ENCODE results near the gene EIF5.
"Not testable (repeated sequence)": the region's sequence is repeated elsewhere in the genome, so short reads cannot be mapped to it uniquely, and the experiment has no call there.

The EIF5 gene

GRCh38 chr14:103354141-103354540 lies 20.1 kb downstream of the EIF5 start:
- H3K4me3 ChIP-seq (ENCODE audit: low read depth, low read length) = no peak overlapping the region
- TF ChIP-seq, protein P1, sequence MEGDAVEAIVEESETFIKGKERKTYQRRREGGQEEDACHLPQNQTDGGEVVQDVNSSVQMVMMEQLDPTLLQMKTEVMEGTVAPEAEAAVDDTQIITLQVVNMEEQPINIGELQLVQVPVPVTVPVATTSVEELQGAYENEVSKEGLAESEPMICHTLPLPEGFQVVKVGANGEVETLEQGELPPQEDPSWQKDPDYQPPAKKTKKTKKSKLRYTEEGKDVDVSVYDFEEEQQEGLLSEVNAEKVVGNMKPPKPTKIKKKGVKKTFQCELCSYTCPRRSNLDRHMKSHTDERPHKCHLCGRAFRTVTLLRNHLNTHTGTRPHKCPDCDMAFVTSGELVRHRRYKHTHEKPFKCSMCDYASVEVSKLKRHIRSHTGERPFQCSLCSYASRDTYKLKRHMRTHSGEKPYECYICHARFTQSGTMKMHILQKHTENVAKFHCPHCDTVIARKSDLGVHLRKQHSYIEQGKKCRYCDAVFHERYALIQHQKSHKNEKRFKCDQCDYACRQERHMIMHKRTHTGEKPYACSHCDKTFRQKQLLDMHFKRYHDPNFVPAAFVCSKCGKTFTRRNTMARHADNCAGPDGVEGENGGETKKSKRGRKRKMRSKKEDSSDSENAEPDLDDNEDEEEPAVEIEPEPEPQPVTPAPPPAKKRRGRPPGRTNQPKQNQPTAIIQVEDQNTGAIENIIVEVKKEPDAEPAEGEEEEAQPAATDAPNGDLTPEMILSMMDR (IDR thresholded peaks at IDR 0.05; ENCODE audit: low read depth, low read length) = no peak
- TF ChIP-seq MAX (IDR thresholded peaks at IDR 0.05; ENCODE audit: low read depth, low read length) = no peak
- TF ChIP-seq MYC (IDR thresholded peaks at IDR 0.05; ENCODE audit: low read depth, low read length) = no peak
- no peak for TF ChIP-seq POLR2A (IDR thresholded peaks at IDR 0.05; ENCODE audit: extremely low read depth, insufficient read length)
- no peak for DNase-seq (ENCODE audit: low read depth)

DNA sequence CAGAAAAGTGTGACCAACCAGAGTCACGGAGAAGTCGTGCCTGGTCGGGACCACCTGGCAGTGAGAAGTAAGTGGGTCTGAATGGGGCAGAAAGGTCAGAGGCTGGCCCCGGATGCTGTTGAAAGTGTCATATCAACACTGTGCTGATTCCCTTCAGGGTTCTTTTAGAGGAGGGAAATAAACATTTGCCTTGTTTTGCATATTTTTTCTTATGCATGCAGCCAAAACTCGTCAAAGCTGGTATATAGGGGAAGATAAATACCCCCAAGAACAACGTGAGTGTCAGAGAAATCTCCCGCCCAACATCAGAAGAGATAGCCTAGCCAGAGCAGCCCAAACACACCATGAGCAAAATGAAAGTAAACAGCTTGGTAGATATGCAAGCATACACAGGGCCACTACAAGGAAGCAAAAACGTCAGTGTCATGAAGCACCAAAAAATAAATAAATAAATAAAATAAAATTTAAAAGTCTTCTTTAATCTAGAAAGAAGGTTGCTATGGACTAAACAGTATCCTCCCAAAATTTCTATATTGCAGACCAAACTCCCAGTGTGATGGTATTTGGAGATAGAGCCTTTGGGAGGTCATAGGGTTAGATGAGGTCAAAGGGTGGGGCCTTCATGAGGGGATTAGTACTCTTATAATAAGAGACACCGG lies 22.1 kb downstream of the EIF5 start:
- no peak for DNase-seq (ENCODE audit: low read depth)
- no peak overlapping the region for H3K4me3 ChIP-seq (ENCODE audit: low read depth, low read length)
- TF ChIP-seq MAX (IDR thresholded peaks at IDR 0.05; ENCODE audit: low read depth, low read length) = no peak
- no peak for TF ChIP-seq POLR2A (IDR thresholded peaks at IDR 0.05; ENCODE audit: extremely low read depth, insufficient read length)

GRCh38 chr14:103357552-103357951 lies 23.5 kb downstream of the EIF5 start:
- DNase-seq (ENCODE audit: low read depth); H3K4me3 ChIP-seq (ENCODE audit: low read depth, low read length): not testable (repeated sequence)

GRCh38 chr14:103360548-103360947 lies 26.5 kb downstream of the EIF5 start:
- H3K4me3 ChIP-seq (ENCODE audit: low read depth, low read length) = no peak overlapping the region
- no peak for DNase-seq (ENCODE audit: low read depth)
- TF ChIP-seq MYC (IDR thresholded peaks at IDR 0.05; ENCODE audit: low read depth, low read length) (no peak), MAX (IDR thresholded peaks at IDR 0.05; ENCODE audit: low read depth, low read length) (no peak), POLR2A (IDR thresholded peaks at IDR 0.05; ENCODE audit: extremely low read depth, insufficient read length) (no peak)
- TF ChIP-seq, protein P1 (IDR thresholded peaks at IDR 0.05; ENCODE audit: low read depth, low read length) = no peak

DNA sequence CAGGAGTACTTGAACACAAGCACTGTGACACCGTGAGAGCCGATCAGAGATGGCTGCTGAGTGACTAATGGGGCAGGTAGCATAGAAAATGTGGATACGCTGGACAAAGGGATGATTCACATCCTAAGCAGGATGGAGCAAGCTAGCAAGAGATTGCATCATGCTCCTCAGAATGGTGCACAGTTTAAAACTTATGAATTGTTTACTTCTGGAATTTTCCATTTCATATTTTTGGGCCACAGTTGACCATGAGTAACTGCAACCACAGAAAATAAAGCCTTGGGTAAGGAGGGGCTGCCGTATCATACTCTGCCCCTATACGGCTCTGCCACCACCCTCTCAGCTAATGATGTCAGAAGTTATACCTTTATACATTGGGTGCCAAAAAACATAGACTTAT lies 27.8 kb downstream of the EIF5 start:
- peak; percentile 72 for DNase-seq (ENCODE audit: low read depth)
- no peak overlapping the region for H3K4me3 ChIP-seq (ENCODE audit: low read depth, low read length)
- no peak for TF ChIP-seq MYC (IDR thresholded peaks at IDR 0.05; ENCODE audit: low read depth, low read length)
- TF ChIP-seq, protein P1 (IDR thresholded peaks at IDR 0.05; ENCODE audit: low read depth, low read length) = no peak
- no peak for TF ChIP-seq POLR2A (IDR thresholded peaks at IDR 0.05; ENCODE audit: extremely low read depth, insufficient read length)
- no peak for TF ChIP-seq MAX (IDR thresholded peaks at IDR 0.05; ENCODE audit: low read depth, low read length)

GRCh38 chr14:103362780-103363179 lies 28.7 kb downstream of the EIF5 start:
- no peak for DNase-seq (ENCODE audit: low read depth)
- TF ChIP-seq MYC (IDR thresholded peaks at IDR 0.05; ENCODE audit: low read depth, low read length) (no peak), MAX (IDR thresholded peaks at IDR 0.05; ENCODE audit: low read depth, low read length) (no peak), POLR2A (IDR thresholded peaks at IDR 0.05; ENCODE audit: extremely low read depth, insufficient read length) (no peak)
- TF ChIP-seq, protein P1 (IDR thresholded peaks at IDR 0.05; ENCODE audit: low read depth, low read length) = no peak
- no peak overlapping the region for H3K4me3 ChIP-seq (ENCODE audit: low read depth, low read length)

GRCh38 chr14:103366741-103367140 lies 32.7 kb downstream of the EIF5 start:
- TF ChIP-seq MAX (IDR thresholded peaks at IDR 0.05; ENCODE audit: low read depth, low read length) (no peak), POLR2A (IDR thresholded peaks at IDR 0.05; ENCODE audit: extremely low read depth, insufficient read length) (no peak), MYC (IDR thresholded peaks at IDR 0.05; ENCODE audit: low read depth, low read length) (no peak)
- TF ChIP-seq, protein P1 (IDR thresholded peaks at IDR 0.05; ENCODE audit: low read depth, low read length) = no peak
- no peak for DNase-seq (ENCODE audit: low read depth)
- no peak overlapping the region for H3K4me3 ChIP-seq (ENCODE audit: low read depth, low read length)
